DND-41 (cell line): ENCODE measurements around the gene ADAMTS1.

ENCODE experiments used
- CTCF ChIP-seq: IDR thresholded peaks from 2 replicates; pipeline ENCODE4 v1.5.1; 2012; ENCODE audit warnings: borderline replicate concordance, low read length, moderate library complexity, mild to moderate bottlenecking; ENCODE audit not compliant: poor library complexity, severe bottlenecking; ENCODE audit errors: extremely low read depth
- EZH2 ChIP-seq: IDR thresholded peaks from 3 replicates; pipeline ENCODE4 v1.6.1; 2012; ENCODE audit warnings: borderline replicate concordance, low read depth, mild to moderate bottlenecking, moderate library complexity, low read length, inconsistent platforms; ENCODE audit not compliant: severe bottlenecking

GRCh38 chr21:26814386-26814785, 30.8 kb downstream of the ADAMTS1 start:
- TF ChIP-seq CTCF (no peak), EZH2 (no peak)
